ENCODE results near the gene MMP15.
"Not testable (repeated sequence)": the region's sequence is repeated elsewhere in the genome, so short reads cannot be mapped to it uniquely, and the experiment has no call there.

Gene MMP15

DNA sequence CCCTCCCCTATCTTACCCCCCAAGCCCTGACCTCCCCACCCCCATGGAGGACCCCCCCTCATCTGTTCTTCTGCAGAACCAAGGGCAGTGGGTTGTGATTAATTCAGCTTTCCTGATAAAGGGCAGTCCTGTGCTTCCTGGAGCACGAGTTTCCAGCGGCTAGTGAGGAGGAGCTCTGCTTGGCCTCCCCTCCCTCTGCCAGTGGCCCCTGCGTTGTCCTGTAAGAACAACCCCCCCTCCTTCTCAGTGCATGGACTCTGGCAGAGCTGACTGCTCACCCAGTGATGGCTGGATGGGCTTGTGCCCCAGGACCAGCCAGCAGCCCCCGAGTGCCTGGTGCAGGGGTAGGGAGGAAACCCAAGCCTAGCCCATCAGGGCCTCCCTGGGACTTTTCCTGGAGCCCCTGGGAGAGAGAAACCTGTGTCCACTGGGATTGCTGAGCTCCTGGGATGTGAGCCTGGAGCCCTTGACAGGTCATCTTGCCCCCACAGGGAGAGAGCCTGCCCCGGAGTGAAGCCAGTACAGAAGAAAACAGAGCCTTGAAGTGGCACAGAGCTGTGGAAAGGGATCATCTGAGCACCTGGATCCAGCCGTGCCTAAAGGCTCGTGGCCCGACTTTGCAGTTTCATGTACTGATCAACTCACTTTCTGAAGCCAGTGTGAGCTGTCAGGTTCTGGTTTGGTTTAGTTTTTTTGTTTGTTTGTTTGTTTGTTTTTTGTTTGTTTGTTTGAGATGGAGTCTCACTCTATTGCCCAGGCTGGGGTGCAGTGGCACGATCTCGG, 26.5 kb downstream of the MMP15 start:
- no peak for DNase-seq

DNA sequence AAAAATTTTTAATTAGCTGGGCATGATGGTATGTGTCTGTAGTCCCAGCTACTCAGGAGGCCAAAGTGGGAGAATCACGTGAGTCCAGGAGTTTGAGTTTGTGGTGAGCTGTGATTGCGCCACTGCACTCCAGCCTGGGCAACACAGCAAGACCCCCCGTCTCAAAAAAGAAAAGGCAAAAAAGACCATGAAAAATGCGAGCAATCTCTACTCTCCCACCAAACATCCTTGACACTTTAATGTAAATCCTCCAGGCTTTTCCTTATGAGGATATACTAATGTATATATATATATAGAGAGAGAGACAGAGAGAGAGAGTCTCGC, 28.1 kb downstream of the MMP15 start:
- no peak for DNase-seq

DNA sequence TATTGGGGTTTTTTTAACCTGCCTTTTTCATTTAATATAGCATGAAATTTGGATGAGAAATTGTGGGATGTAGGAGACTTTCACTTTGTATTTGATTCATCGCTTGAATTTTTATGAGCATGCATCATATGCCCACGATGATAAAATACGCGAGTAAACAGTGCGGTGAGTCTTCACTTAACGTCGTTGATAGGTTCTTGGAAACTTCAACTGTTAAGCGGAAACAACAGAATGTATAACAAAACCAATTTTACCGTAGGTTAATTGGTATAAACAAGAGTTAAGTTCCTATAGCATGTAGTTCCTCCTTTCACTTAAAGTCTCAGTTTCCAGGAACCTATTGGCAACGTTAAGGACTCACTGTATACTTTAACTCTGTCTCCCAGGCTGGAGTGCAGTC, 28.7 kb downstream of the MMP15 start:
- peak; percentile 75 for DNase-seq

DNA sequence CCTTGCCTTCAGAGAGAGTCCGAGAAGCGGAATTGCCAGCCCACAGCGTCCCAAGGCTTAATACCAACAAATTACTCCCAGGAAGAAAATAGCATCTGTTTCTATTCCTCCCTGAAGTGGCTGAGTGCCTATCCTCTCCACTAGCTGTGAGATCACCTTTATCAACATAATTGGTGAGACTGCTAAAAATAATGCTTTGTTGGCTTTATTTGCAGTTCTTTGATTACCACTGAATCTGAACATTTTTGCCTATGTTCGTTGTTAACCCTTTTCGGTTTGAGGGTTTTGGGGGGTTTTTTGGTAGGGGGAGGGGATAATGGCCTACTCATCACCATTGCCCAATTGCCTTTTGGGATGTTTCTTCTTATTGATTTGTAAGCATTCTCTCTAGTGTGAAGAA, 31.0 kb downstream of the MMP15 start:
- no peak for DNase-seq

DNA sequence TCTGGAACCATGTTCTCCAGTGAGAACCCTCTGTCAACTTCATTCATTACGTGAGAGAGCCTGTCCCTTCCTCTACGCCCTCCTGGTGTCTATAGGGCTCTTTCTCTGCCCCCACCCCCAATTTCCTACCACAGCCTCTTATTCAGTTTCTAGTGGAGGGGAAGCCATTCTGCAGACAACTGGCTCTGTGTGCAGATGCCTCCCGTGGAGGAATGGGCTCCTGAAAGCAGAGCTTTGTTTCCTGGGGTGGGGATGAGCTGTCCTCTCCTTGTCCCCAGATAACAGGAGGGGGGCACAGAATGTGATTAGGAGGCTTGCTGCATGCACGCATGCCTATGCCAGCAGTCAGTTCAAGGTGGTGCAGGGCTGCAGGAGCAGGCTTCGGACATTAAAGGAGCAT, 31.6 kb downstream of the MMP15 start:
- DNase-seq: no peak

DNA sequence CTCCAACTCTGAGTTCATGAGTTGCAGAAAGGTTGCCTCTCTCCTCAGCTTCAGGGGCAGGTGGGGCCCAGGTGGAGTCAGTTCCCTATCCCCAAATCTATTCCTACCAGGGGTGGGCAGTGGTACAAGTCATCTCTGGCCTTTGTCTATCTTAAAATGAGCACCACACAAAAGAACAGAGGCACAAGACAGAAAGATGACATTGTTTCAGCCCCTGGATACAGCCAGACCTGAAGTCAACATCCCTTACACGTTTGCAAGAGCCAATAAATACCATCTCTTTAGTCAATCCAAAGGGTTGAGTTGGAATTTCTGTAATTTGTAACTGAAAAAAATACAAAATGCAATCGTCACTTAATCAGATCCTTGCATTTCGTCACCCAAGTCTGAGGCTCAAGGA, 32.2 kb downstream of the MMP15 start:
- DNase-seq: no peak

DNA sequence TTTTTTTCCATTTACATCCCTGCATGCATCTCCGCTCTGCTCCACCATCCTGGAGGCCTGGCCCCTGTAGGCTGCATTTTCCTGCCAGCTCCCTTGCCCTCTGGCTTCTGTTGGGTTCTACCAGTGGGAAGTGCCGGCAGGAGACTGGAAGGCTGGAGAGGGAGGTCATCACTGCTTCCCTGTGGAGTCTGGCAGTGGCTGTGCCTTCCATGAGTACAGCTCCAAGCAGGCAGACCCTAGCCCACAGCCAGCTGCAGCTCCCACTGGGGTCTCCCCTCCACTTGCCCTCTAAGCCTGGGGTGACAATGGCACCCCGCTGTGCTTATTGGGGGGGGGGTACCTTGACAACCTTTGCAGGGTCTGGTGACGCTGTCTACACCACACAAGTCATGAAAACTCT, 37.3 kb downstream of the MMP15 start:
- DNase-seq: no peak

DNA sequence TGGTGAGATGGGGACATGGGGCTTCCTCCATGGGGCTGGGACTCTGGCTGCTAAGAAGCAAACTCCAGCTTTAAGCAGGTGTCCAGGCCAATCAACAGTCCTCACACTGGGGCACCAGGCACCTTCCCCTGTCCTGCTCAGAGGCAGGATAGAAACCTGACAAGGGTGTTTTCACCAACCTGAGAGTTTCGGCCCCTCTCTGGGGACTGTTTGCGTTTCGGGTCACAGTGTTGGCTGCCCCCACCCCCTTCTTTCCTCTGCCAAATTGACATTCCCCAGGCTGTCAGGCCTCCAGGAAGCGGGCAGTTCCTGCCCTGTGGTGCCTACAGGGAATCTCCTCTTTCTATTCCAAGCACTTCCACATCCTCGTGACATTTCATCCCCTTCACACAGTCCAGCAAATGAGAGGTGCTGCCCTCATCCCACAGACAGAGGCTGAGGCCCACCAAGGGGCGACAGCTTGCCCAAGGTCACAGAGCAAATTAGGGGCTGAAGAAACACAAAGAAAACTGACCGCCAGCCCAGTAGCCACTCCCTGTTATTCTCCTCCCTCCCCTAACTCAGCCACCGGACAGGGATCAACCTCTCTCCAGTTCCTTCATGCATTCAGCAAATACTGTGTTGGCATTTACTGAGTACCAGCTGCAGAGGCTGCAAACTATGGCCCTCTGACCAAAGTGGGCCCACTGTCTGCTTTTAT, 38.0 kb downstream of the MMP15 start:
- no peak for DNase-seq

DNA sequence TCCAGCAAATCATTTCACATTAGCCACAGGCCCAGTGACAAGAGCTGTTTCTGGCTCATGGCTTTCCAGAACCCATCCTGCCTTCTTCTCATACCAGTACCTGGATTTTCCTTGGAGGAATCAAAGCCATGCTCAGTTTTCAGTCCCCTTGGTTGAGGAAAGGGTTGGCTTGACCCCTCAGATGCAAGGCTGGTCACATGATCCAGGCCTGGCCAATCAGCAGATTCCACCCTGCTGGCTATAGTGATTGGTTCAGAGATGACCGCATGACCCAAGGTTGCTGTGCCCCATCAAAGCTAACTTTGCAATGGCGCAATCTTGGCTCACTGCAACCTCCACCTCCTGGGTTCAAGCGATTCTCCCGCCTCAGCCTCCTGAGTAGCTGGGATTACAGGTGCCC, 45.0 kb downstream of the MMP15 start:
- DNase-seq: no peak

DNA sequence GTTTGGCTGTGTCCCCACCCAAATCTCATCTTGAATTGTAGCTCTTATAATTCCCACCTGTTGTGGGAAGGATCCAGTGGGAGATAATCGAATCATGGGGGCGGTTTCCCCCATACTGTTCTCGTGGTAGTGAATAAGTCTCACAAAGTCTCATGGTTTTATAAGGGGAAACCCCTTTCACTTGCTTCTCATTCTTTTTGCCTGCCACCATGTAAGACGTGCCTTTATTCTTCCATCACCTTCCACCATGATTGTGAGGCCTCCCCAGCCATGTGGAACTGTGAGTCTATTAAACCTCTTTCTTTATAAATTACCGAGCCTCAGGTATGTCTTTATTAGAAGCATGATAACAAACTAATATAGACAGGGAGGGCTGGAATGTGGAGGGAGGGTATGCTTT, 46.6 kb downstream of the MMP15 start:
- DNase-seq: not testable (repeated sequence)

DNA sequence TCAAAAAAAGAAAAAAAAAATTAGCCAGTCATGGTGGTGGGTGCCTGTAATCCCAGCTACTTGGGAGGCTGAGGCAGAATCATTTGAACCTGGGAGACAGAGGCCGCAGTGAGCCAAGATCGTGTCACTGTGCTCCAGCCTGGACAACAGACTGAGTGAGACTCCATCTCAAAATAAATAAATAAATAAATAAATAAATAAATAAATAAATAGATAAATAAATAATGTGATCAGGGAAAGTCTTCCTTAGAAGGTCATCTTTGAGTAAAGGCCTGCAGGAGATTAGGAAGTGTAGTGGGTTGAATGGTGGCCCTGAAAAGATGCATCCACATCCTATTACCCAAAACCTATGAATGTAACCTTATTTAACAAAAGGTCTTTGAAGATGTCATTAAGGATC, 47.5 kb downstream of the MMP15 start:
- DNase-seq: not testable (repeated sequence)

DNA sequence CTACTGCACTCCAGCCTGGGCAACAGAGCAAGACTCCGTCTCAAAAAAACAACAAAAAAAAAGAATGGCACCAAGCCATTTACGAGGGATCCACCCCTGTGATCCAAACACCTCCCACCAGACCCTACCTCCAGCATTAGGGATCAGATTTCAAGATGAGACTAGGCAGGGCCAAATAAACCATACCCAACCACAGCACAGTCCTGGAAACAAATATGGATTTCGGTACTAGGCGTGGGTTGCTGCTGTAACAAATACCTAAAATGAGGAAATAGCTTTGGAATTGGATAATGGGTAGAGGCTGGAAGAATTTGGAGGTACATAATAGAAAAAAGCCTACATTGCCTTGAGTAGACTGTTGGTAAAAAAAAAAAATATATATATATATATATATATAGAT, 49.1 kb downstream of the MMP15 start:
- DNase-seq: no peak

DNA sequence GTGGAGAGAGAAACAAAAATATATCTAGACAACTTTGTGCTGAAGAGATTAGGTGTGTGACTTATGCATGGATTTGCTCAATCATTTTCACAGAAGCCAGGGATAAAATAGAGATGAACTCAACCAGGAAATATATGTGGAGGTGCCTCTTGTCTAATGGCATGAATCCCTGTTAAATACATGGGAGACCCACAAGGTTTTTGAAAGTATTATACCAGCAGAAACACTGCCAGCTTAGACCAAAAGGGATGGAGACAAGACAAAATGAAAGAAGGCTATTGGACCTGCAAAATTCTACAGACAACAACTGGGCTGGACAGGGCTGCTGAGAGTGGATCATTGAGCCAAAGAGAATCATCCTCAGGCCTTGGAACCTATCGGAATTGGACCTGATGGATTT, 51.0 kb downstream of the MMP15 start:
- DNase-seq: no peak

DNA sequence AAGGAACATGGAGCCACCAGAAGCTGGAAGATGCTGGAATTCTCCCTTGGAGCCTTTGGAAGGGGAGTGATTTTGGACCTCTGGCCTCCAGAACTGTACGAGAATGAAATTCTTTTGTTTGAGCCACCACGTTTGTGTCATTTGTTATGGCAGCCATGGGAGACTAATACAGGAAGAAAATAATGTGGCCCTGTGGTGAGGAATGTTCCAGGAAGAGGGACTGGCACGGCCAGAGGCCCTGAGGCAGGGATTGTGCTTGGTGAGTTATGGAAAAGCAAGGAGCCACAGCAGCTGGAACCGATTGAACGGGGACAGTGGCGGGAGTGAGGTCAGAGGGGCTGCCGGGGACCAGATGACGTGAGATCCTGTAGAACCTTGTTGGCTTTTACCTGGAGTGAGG, 52.2 kb downstream of the MMP15 start:
- no peak for DNase-seq

DNA sequence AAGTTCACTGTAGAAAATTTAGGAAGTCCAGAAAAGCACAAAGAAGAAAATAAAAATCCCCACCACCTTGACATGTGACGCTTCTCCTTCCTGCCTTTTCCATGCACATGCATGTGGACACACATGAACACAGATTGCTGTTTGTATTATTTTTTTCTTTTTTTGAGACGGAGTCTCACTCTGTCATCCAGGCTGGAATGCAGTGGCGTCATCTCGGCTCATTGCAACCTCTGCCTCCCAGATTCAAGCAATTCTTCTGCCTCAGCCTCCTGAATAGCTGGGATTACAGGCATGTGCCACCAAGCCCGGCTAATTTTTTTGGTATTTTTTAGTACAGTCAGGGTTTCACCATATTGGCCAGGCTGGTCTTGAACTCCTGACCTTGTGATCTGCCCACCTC, 55.1 kb downstream of the MMP15 start:
- not testable (repeated sequence) for DNase-seq

DNA sequence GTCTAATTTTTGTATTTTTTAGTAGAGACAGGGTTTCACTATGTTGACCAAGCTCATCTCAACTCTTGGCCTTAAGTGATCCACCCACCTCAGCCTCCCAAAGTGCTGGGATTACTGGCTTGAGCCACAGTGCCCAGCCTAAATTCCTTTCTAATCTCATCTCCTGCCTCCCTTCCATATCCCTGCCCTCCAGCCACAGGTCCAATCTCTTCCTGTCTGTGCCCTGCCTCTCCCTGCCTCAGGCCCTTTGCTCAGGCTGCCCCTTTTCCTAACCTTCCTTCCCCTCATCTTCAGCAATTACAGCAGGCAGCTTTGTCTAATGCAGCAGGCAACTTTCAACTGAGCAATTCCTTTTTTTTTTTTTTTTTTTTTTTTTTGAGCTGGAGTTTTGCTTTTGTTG, 56.8 kb downstream of the MMP15 start:
- DNase-seq: no peak

DNA sequence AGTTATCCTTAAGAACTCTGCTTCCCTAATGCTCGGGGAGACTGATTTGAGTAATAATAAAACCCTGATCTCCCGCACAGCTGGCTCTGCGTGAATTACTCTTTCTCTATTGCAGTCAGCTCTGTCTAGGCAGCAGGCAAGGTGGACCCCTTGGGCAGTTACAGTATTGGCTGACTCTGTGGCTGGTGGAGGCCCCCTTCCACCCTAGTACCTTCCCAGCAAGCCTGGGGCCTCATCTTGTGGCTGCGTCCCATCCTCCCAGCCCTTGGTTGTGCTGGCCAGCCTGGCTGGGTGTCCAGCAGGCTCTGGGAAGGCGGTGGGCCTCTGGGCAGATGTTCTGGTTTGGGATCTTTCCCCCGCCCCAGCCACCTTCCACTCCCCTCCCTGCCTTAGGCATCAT, 59.1 kb downstream of the MMP15 start:
- DNase-seq: no peak

DNA sequence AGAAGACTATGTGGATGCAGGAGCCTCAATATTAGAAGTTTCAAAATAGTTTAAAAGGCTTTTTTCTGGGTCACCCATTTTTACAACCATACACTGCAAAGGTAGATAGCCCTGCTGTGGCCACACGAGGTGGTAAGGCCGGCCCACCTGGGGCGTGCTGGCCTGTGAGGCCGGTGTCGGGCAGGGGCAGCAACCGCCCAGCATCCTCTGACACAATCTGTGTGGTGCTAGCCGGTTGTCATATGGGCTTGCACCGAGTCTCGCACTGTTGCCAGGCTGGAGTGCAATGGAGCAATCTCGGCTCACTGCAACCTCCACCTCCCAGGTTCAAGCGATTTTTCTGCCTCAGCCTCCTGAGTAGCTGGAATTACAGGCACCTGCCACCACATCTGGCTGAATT, 59.6 kb downstream of the MMP15 start:
- DNase-seq: no peak

DNA sequence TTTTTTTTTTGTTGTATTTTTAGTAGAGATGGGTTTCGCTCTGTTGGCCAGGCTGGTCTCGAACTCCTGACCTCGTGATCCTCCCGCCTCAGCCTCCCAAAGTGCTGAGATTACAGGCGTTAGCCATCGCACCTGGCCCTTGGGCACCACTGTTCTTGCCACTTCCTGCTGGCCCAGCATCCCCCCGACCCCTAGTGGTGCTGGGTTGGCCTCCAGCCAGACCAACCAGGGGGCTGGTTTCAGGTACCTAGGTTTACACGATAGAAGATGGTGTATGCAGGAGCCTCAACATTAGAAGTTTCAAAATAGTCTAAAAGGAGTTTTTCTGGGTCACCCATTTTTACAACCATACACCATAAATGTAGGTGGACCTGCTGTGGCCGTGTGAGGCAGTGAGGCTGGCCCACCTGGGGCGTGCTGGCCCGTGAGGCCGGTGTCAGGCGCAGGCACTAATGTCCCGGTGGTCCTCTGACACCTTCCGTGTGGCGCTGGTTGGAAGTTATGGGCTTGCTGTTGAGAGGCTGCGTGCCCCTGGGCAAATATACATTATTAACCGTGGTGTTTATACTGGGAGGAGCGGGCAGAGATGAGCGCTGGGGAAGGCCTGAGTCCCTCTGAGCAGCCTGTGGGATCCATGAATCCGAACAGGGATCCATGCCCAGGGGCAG, 60.2 kb downstream of the MMP15 start:
- DNase-seq: no peak

DNA sequence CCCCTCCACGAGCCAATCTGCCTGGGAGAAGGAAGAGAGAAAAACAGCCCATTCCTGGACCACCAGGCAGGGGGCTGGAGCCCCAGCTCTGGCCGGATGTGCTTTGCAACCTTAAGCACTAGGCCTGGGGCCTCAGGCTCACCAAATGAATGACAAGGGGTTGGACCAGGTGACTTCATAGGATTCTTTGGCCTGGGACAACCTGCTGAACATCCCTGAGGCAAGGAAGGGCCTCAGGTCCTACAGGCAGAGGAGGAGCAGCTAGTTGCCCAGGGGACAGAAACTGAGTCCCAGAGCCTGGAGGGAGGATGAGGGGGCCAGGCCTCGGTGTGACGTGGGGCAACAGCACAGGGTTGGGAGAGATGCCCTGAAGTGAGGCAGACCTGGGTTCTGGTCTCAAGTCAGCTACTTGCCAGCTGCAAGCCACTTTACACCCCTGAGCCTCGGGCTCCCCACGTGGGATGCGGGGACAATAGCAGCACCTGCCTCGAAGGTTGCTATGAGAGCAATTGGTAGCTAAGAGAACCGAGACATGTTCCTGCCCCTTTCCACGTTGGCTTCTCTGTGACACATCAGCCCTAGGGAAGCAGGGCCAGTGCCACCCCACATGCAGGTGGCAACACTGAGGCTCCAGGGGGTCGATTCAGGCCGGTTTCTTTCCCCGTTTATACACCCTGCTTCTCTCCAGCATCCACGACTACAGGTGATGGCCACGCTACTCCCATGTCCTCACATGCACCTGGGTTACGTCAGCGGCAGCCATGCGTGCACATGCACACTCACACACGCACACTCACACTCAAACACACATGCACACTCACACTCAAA, 61.0 kb downstream of the MMP15 start:
- no peak for DNase-seq

DNA sequence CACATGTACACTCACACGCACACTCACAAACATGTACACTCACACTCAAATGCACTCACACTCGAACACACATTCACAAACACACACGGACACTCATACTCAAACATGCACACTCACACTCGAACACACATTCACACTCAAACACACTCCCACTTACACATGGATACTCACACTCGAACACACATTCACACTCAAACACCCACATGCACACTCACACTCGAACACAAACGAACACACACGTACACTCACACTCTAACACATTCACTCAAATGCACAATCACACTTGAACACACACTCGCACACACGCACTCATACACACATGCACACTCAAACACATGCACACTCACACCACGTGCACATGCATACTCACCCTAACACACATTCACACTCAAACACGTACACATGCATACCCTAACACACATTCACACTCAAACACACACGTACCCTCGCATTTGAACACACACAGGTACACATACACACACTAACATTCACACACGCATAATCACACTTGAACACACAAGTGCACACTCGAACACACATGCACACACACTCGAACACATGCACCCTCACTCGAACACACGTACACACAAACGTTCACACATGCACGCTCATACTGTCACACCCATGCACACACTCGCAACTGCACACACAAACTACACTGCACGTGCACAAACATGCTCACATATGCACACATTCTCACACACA, 61.8 kb downstream of the MMP15 start:
- DNase-seq: no peak

DNA sequence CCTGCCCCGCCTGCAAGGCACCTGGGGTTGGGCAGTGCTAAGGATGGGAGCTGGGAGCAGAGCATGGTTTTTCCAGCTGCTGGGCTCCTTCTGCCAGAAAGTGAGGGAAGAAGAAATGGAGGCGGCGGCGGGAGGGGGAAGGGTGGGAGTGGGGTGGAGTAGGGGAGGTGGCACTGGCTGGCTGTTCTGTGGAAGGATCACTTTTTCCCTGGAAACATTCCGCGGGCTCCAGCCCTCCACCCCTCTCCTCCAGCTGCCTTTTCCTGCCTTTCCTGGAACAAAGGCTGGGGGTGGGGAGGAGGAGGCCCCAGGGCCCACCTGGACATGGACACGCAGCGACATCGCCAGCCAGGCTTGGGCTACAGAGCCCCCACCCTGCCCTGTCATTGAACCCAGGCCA, 62.5 kb downstream of the MMP15 start:
- no peak for DNase-seq

DNA sequence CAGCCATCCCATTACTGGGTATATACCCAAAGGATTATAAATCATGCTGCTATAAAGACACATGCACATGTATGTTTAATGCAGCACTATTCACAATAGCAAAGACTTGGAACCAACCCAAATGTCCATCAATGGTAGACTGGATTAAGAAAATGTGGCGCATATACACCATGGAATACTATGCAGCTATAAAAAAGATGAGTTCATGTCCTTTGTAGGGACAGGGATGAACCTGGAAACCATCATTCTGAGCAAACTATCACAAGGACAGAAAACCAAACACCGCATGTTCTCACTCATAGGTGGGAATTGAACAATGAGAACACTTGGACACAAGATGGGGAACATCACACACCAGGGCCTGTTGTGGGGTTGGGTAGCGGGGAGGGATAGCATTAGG, 64.8 kb downstream of the MMP15 start:
- DNase-seq: not testable (repeated sequence)
